GM23248 (cell line): ENCODE measurements around the gene FAM13C. TPM values are rescaled to one million over a fixed set of nuclear protein-coding genes. Genes with fewer than 3 reads are reported as not detected.

ENCODE experiments used
- DNase-seq: peaks from one replicate; pipeline ENCODE4 v3.0.0-alpha.2; 2015
- H2AFZ ChIP-seq: fragments of 200-600 bp; sonication (generic); 2 replicates; pipeline ENCODE4 v1.6.1; 2016; ENCODE audit warnings: antibody characterized with exemption
- H3F3A ChIP-seq: fragments of 200-600 bp; sonication (generic); 2 replicates; pipeline ENCODE4 v1.6.1; 2016; ENCODE audit warnings: mild to moderate bottlenecking, antibody characterized with exemption, mixed run types; ENCODE audit not compliant: insufficient read depth
- H3K27ac ChIP-seq: fragments of 200-600 bp; sonication (generic); 2 replicates; pipeline ENCODE4 v1.5.1; 2016; ENCODE audit warnings: mild to moderate bottlenecking
- H3K27me3 ChIP-seq: fragments of 200-600 bp; sonication (generic); replicated peaks from 2 replicates; pipeline ENCODE4 v1.6.1; 2016; ENCODE audit warnings: mild to moderate bottlenecking; ENCODE audit not compliant: insufficient read depth
- H3K36me3 ChIP-seq: fragments of 200-600 bp; sonication (generic); 2 replicates; pipeline ENCODE4 v1.6.1; 2016; ENCODE audit warnings: low read depth, mild to moderate bottlenecking
- H3K4me1 ChIP-seq: fragments of 200-600 bp; sonication (generic); 2 replicates; pipeline ENCODE4 v1.6.1; 2016; ENCODE audit warnings: mild to moderate bottlenecking; ENCODE audit not compliant: insufficient read depth
- H3K4me2 ChIP-seq: fragments of 200-600 bp; sonication (generic); one replicate; pipeline ENCODE4 v1.6.1; 2016; ENCODE audit warnings: mild to moderate bottlenecking; ENCODE audit not compliant: unreplicated experiment
- H3K4me3 ChIP-seq: fragments of 200-600 bp; sonication (generic); 2 replicates; pipeline ENCODE4 v1.5.1; 2016; ENCODE audit warnings: mild to moderate bottlenecking
- H3K79me2 ChIP-seq: fragments of 200-600 bp; sonication (generic); 2 replicates; pipeline ENCODE4 v1.6.1; 2016; ENCODE audit warnings: mild to moderate bottlenecking; ENCODE audit not compliant: insufficient read depth
- H3K9ac ChIP-seq: fragments of 200-600 bp; sonication (generic); 2 replicates; pipeline ENCODE4 v1.6.1; 2016; ENCODE audit warnings: mild to moderate bottlenecking
- H3K9me2 ChIP-seq: fragments of 200-600 bp; sonication (generic); 2 replicates; pipeline ENCODE4 v1.6.1; 2016; ENCODE audit warnings: mixed run types, mild to moderate bottlenecking, moderate library complexity; ENCODE audit not compliant: insufficient read depth
- H3K9me3 ChIP-seq: fragments of 200-600 bp; sonication (generic); one replicate; pipeline ENCODE4 v1.6.1; 2017; ENCODE audit warnings: low read depth
- H4K20me1 ChIP-seq: fragments of 200-600 bp; sonication (generic); 2 replicates; pipeline ENCODE4 v1.6.0; 2016; ENCODE audit not compliant: insufficient read depth
- EZH2 ChIP-seq: fragments of 200-600 bp; sonication (generic); IDR thresholded peaks from 2 replicates; pipeline ENCODE4 v1.6.1; 2018; ENCODE audit warnings: antibody characterized with exemption, mild to moderate bottlenecking; ENCODE audit not compliant: insufficient read depth, poor library complexity, severe bottlenecking
- EZH2phosphoT487 ChIP-seq: fragments of 200-600 bp; sonication (generic); IDR thresholded peaks from 2 replicates; pipeline ENCODE4 v1.6.1; 2018; ENCODE audit warnings: antibody characterized with exemption, moderate library complexity, mild to moderate bottlenecking, low read depth; ENCODE audit not compliant: insufficient read depth
- WGBS, 2 experiments: methylation state at CpG; one replicate each; pipeline ENCODE4 v1.1.6; 2015 to 2017; ENCODE audit warnings: low lambda C conversion rate in 2 of 2, low coverage in 1 of 2; ENCODE audit errors: missing lambda C conversion rate in 2 of 2; 5-methylcytosine and 5-hydroxymethylcytosine counted together
- in situ Hi-C: fragments of 300-500 bp; cut with MboI; formaldehyde crosslinking; loops from 2 replicates; pipeline ENCODE4 v1.15.0; 2020
- polyA plus RNA-seq: library from polyadenylated mRNA; unstranded; fragments of >200 nt; fragmentation: Nextera tagmentation; extraction: Ambion mirVana; gene quantifications from 2 replicates; pipeline ENCODE4 v1.2.1, GENCODE V29; 2016
- total RNA-seq: library from RNA; depleted of rRNA; stranded (reverse); fragments of >200 nt; shearing (Covaris generic); gene quantifications from 2 replicates; pipeline ENCODE4 v1.2.3, GENCODE V29; 2014

Gene FAM13C
- total and polyA plus RNA-seq, 2 experiments from 2014 or later, result 0.54 to 0.56 TPM

- H3K4me3 ChIP-seq, result no peak overlapping the region
These were observed 35.6 kb upstream of the FAM13C start for GRCh38 chr10:59397961-59398360.

GRCh38 chr10:59395984-59396383, 33.6 kb upstream of the FAM13C start:
- Histone ChIP-seq H3K9me2 (no peaks in the 10 kb centered on the region; the same call in 1 of the 2 replicates), H3K4me2 (no peak overlapping the region), H3K4me1 (peaks cover 7% of the 10 kb centered on the region; the same call in 1 of the 2 replicates), H4K20me1 (no peaks in the 10 kb centered on the region), H2AFZ (no peak overlapping the region), H3F3A (no peaks in the 10 kb centered on the region), H3K9ac (no peak overlapping the region), H3K36me3 (no peaks in the 10 kb centered on the region), H3K9me3 (no peaks in the 10 kb centered on the region), H3K27ac (no peak overlapping the region), H3K27me3 (no peaks in the 10 kb centered on the region), H3K79me2 (no peaks in the 10 kb centered on the region), H3K4me3 (no peak overlapping the region)
- no peak for DNase-seq
- TF ChIP-seq EZH2phosphoT487, result no peak
- TF ChIP-seq EZH2, result no peak
- in situ Hi-C loops, result no loop called here

More at GRCh38 chr10:59397961-59398360, 35.6 kb upstream of the FAM13C start:
- Histone ChIP-seq H4K20me1 (no peaks in the 10 kb centered on the region), H3K9ac (no peak overlapping the region), H3K9me2 (no peaks in the 10 kb centered on the region), H3K79me2 (no peaks in the 10 kb centered on the region), H3K27me3 (no peaks in the 10 kb centered on the region), H3K4me1 (peaks cover 7% of the 10 kb centered on the region; the same call in 1 of the 2 replicates), H3K27ac (no peak overlapping the region), H3K36me3 (no peaks in the 10 kb centered on the region), H3K4me2 (no peak overlapping the region), H2AFZ (no peak overlapping the region), H3F3A (no peaks in the 10 kb centered on the region), H3K9me3 (no peaks in the 10 kb centered on the region)
- TF ChIP-seq EZH2phosphoT487, result no peak
- TF ChIP-seq EZH2, result no peak
- WGBS, 2 experiments, result 71 to 72% methylated on average over 3 of the region's 3 CpGs
- in situ Hi-C loops, result no loop called here
- DNase-seq, result no peak

- Histone ChIP-seq H3K9ac (no peak overlapping the region), H3K36me3 (no peaks in the 10 kb centered on the region), H3K9me2 (no peaks in the 10 kb centered on the region; the same call in 1 of the 2 replicates), H3K27ac (no peak overlapping the region), H3K27me3 (no peaks in the 10 kb centered on the region), H3K4me2 (no peak overlapping the region), H3F3A (peaks cover 6% of the 10 kb centered on the region), H3K79me2 (no peaks in the 10 kb centered on the region), H2AFZ (peak overlapping the region; percentile 14; the same call in 1 of the 2 replicates), H4K20me1 (no peaks in the 10 kb centered on the region), H3K9me3 (no peaks in the 10 kb centered on the region), H3K4me3 (no peak overlapping the region), H3K4me1 (peaks cover 17% of the 10 kb centered on the region)
- TF ChIP-seq EZH2phosphoT487 (no peak), EZH2 (no peak)
- in situ Hi-C loops, result no loop called here
- DNase-seq, result peak; percentile 35
- WGBS, 2 experiments, result 91 to 97% methylated on average over 1 of the region's 1 CpG
These were observed 31.0 kb upstream of the FAM13C start for GRCh38 chr10:59393349-59393748.

DNA sequence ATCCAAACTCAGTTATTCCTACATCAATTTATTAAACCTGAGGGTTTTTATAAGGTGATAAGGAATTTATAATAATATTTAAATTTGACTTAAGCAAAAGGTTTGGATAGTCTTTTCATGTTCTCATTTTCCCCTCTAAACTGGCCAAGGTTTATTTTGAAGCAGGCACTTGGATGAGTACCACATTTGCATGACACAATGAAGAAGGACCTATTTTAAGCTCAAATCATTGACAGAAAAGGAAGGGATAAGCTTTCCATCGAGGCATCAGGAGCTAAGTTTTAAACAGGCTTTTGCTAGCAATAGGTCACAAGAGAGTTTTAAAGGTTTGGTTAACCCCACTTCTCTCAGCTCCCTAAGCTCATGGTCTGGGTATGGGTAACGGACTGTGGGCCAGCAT, 28.7 kb upstream of the FAM13C start:
- in situ Hi-C loops, result no loop called here
- no peaks in the 10 kb centered on the region for H4K20me1 ChIP-seq
- H3F3A ChIP-seq, result peaks cover 22% of the 10 kb centered on the region
- H3K79me2 ChIP-seq, result no peaks in the 10 kb centered on the region
- no peak overlapping the region for H3K4me3 ChIP-seq
- TF ChIP-seq EZH2phosphoT487 (no peak), EZH2 (no peak)
- H2AFZ ChIP-seq, result no peak overlapping the region
- H3K4me1 ChIP-seq, result peaks cover 33% of the 10 kb centered on the region
- H3K9me2 ChIP-seq, result no peaks in the 10 kb centered on the region; the same call in 1 of the 2 replicates
- no peak for DNase-seq
- H3K27ac ChIP-seq, result no peak overlapping the region
- 42 to 49% methylated on average over 2 of the region's 2 CpGs for WGBS, 2 experiments
- no peak overlapping the region for H3K9ac ChIP-seq
- H3K4me2 ChIP-seq, result no peak overlapping the region
- no peaks in the 10 kb centered on the region for H3K36me3 ChIP-seq
- no peaks in the 10 kb centered on the region for H3K9me3 ChIP-seq
- no peaks in the 10 kb centered on the region for H3K27me3 ChIP-seq

DNA sequence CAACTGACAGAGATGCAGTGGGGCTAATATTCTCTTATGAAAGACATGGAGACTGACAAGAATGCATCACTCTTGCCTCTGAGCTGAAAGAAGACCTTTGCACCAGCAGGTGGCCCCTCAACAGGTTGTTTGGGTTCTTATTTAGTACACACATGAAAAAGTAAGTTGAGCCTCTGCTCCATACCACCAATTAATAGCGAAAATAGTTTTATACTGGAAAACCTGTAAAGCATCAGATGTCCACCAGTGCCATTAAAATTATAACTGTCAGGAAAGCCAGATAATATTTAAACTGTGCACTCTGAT, 26.3 kb upstream of the FAM13C start:
- H3K9ac ChIP-seq, result no peak overlapping the region
- no peak for DNase-seq
- H3K27me3 ChIP-seq, result no peaks in the 10 kb centered on the region
- no peaks in the 10 kb centered on the region for H4K20me1 ChIP-seq
- H2AFZ ChIP-seq, result no peak overlapping the region; the same call in 1 of the 2 replicates
- in situ Hi-C loops, result no loop called here
- H3K79me2 ChIP-seq, result no peaks in the 10 kb centered on the region
- H3K36me3 ChIP-seq, result no peaks in the 10 kb centered on the region
- H3K9me3 ChIP-seq, result no peaks in the 10 kb centered on the region
- TF ChIP-seq EZH2phosphoT487 (no peak), EZH2 (no peak)
- H3F3A ChIP-seq, result peaks cover 22% of the 10 kb centered on the region
- WGBS, 2 experiments, result 100% methylated on average over 1 of the region's 1 CpG
- H3K4me3 ChIP-seq, result no peak overlapping the region
- peak overlapping the region; percentile 83 for H3K27ac ChIP-seq
- no peaks in the 10 kb centered on the region; the same call in 1 of the 2 replicates for H3K9me2 ChIP-seq
- H3K4me1 ChIP-seq, result peaks cover 33% of the 10 kb centered on the region
- H3K4me2 ChIP-seq, result no peak overlapping the region
